IMR-90 (cell line): ENCODE data around the gene MAN2A1. TPM values are rescaled to one million over a fixed set of nuclear protein-coding genes. Genes with fewer than 3 reads are reported as not detected.

Experiments
- ATAC-seq: fragments of 200-7000 bp; cut with Tn5 transposase; 2 replicates; pipeline ENCODE4 v1.9.1; 2020; ENCODE audit warnings: low read depth, mild to moderate bottlenecking, moderate library complexity
- BruUV-seq: library from RNA; stranded (reverse); fragments of 400-500 nt; replicated peaks from 2 replicates; lab custom pipeline; 2021; lab: Mats Ljungman, UMichigan
- CTCF ChIA-PET: fragments of 300-600 bp; formaldehyde crosslinking; extraction: SDS; loops from one replicate; lab custom pipeline; 2021; ENCODE audit warnings: antibody characterized with exemption; lab: Yijun Ruan, JAX
- POLR2A ChIA-PET: fragments of 300-600 bp; sonication (Branson Sonifier 250); formaldehyde crosslinking; loops from one replicate; lab custom pipeline; 2022; ENCODE audit warnings: antibody characterized with exemption; ENCODE audit not compliant: unreplicated experiment; lab: Charles Lee
- DNase-seq: peaks from one replicate; pipeline ENCODE4 v3.0.0; 2013
- H2AFZ ChIP-seq: replicated peaks from 2 replicates; pipeline ENCODE3; 2013; ENCODE audit warnings: low read length, mild to moderate bottlenecking; ENCODE audit not compliant: poor library complexity
- H2AK5ac ChIP-seq: 2 replicates; pipeline ENCODE4 v1.6.1; 2013; ENCODE audit warnings: low read depth, low read length, inconsistent platforms
- H2AK9ac ChIP-seq: replicated peaks from 2 replicates; pipeline ENCODE3; 2013; ENCODE audit warnings: mild to moderate bottlenecking, low read depth, low read length, moderate library complexity; ENCODE audit not compliant: poor library complexity
- H2BK120ac ChIP-seq: 2 replicates; pipeline ENCODE4 v1.6.1; 2013; ENCODE audit warnings: low read depth, low read length, inconsistent platforms
- H2BK15ac ChIP-seq: 3 replicates; pipeline ENCODE4 v1.6.1; 2013; ENCODE audit warnings: low read depth, low read length, inconsistent platforms
- H2BK20ac ChIP-seq: 2 replicates; pipeline ENCODE4 v1.6.1; 2013; ENCODE audit warnings: low read depth, mild to moderate bottlenecking, inconsistent platforms, low read length, moderate library complexity
- H2BK5ac ChIP-seq: 2 replicates; pipeline ENCODE4 v1.6.1; 2013; ENCODE audit warnings: mild to moderate bottlenecking, low read depth, low read length, inconsistent platforms; ENCODE audit not compliant: poor library complexity, severe bottlenecking
- H3K14ac ChIP-seq: replicated peaks from 2 replicates; pipeline ENCODE4 v1.6.1; 2013; ENCODE audit warnings: low read depth, low read length, inconsistent platforms
- H3K18ac ChIP-seq: 2 replicates; pipeline ENCODE4 v1.6.1; 2013; ENCODE audit warnings: low read depth, low read length, control low read depth
- H3K23ac ChIP-seq: 2 replicates; pipeline ENCODE4 v1.6.1; 2013; ENCODE audit warnings: low read depth, low read length, inconsistent platforms
- H3K27ac ChIP-seq: 2 replicates; pipeline ENCODE4 v1.5.1; 2013; ENCODE audit warnings: mild to moderate bottlenecking, control low read depth, low read length; ENCODE audit not compliant: insufficient read depth
- H3K27me3 ChIP-seq: 2 replicates; pipeline ENCODE4 v1.6.1; 2013; ENCODE audit warnings: low read length; ENCODE audit not compliant: control insufficient read depth, insufficient read depth
- H3K36me3 ChIP-seq: 2 replicates; pipeline ENCODE4 v1.6.1; 2013; ENCODE audit warnings: low read length, mixed read lengths; ENCODE audit not compliant: control insufficient read depth, insufficient read depth
- H3K4ac ChIP-seq: 2 replicates; pipeline ENCODE4 v1.6.1; 2013; ENCODE audit warnings: low read depth, low read length, inconsistent platforms
- H3K4me1 ChIP-seq: 2 replicates; pipeline ENCODE4 v1.6.1; 2013; ENCODE audit warnings: low read length, mixed read lengths; ENCODE audit not compliant: control insufficient read depth, insufficient read depth
- H3K4me2 ChIP-seq: 2 replicates; pipeline ENCODE4 v1.6.1; 2013; ENCODE audit warnings: low read depth, mild to moderate bottlenecking, control low read depth, low read length, moderate library complexity
- H3K4me3 ChIP-seq: 2 replicates; pipeline ENCODE4 v1.5.1; 2013; ENCODE audit warnings: low read depth, mild to moderate bottlenecking, control low read depth, low read length, moderate library complexity; ENCODE audit not compliant: insufficient read depth
- H3K56ac ChIP-seq: 2 replicates; pipeline ENCODE4 v1.6.1; 2013; ENCODE audit warnings: low read length, inconsistent platforms; ENCODE audit not compliant: insufficient read depth; ENCODE audit errors: extremely low read depth
- H3K79me1 ChIP-seq, 2 experiments: 2 replicates each; pipeline ENCODE4 v1.6.1; 2013; ENCODE audit warnings: low read length in 2 of 2, inconsistent platforms in 1 of 2, low read depth in 1 of 2
- H3K9ac ChIP-seq: 2 replicates; pipeline ENCODE4 v1.6.1; 2013; ENCODE audit warnings: low read depth, low read length, control low read depth
- H3K9me1 ChIP-seq: 2 replicates; pipeline ENCODE4 v1.6.1; 2013; ENCODE audit warnings: low read length, inconsistent platforms; ENCODE audit not compliant: insufficient read depth
- H3K9me3 ChIP-seq: 2 replicates; pipeline ENCODE4 v1.6.1; 2013; ENCODE audit warnings: low read length; ENCODE audit not compliant: control insufficient read depth, insufficient read depth
- H4K20me1 ChIP-seq: 2 replicates; pipeline ENCODE4 v1.6.1; 2013; ENCODE audit warnings: low read length, inconsistent platforms; ENCODE audit not compliant: insufficient read depth
- H4K5ac ChIP-seq: 2 replicates; pipeline ENCODE4 v1.6.1; 2013; ENCODE audit warnings: mild to moderate bottlenecking, low read depth, low read length, control low read depth
- H4K8ac ChIP-seq, 2 experiments: 2 replicates each; pipeline ENCODE4 v1.6.1; 2013; ENCODE audit warnings: low read depth in 2 of 2, low read length in 2 of 2, control low read depth in 1 of 2, inconsistent platforms in 1 of 2
- H4K91ac ChIP-seq: 2 replicates; pipeline ENCODE4 v1.6.1; 2013; ENCODE audit warnings: low read depth, low read length, inconsistent platforms; ENCODE audit not compliant: insufficient read depth
- CHD1 ChIP-seq: IDR thresholded peaks from 2 replicates; pipeline ENCODE4 v1.6.1; 2012; ENCODE audit warnings: low read depth, low read length, improper control_type of control experiment
- CTCF ChIP-seq: conservative IDR thresholded peaks from 2 replicates; pipeline ENCODE4 v1.5.1; 2012; ENCODE audit warnings: mild to moderate bottlenecking, low read depth, low read length, improper control_type of control experiment
- ELK1 ChIP-seq: fragments of 150-350 bp; IDR thresholded peaks from 2 replicates; pipeline ENCODE4 v1.6.1; 2016; ENCODE audit warnings: low read depth, mild to moderate bottlenecking, low read length, moderate library complexity, borderline replicate concordance
- FOS ChIP-seq: fragments of 150-350 bp; IDR thresholded peaks from 2 replicates; pipeline ENCODE4 v1.6.1; 2016; ENCODE audit warnings: low read depth, low read length
- MAZ ChIP-seq: IDR thresholded peaks from 2 replicates; pipeline ENCODE4 v1.6.1; 2012; ENCODE audit warnings: low read depth, mild to moderate bottlenecking, low read length, improper control_type of control experiment, moderate library complexity, borderline replicate concordance
- MXI1 ChIP-seq: IDR thresholded peaks from 2 replicates; pipeline ENCODE4 v1.6.1; 2012; ENCODE audit warnings: low read depth, mild to moderate bottlenecking, low read length, moderate library complexity, borderline replicate concordance
- NFE2L2 ChIP-seq: fragments of 150-350 bp; IDR thresholded peaks from 2 replicates; pipeline ENCODE4 v1.6.1; 2016; ENCODE audit warnings: low read depth, mild to moderate bottlenecking, low read length
- RAD21 ChIP-seq: IDR thresholded peaks from 2 replicates; pipeline ENCODE4 v1.6.1; 2012; ENCODE audit warnings: low read length, improper control_type of control experiment
- SMC3 ChIP-seq: fragments of 150-350 bp; IDR thresholded peaks from 2 replicates; pipeline ENCODE4 v1.6.1; 2016; ENCODE audit warnings: low read depth, mild to moderate bottlenecking, antibody characterized with exemption, low read length, moderate library complexity
- WGBS, 2 experiments: methylation state at CpG; one replicate each; pipeline versions ENCODE4 v1.1.5 to v1.1.7; 2013; ENCODE audit warnings: missing lambda C conversion rate in 2 of 2; ENCODE audit not compliant: insufficient read length in 1 of 2; ENCODE audit errors: extremely low coverage in 2 of 2; 5-methylcytosine and 5-hydroxymethylcytosine counted together
- dilution Hi-C: fragments of 300-500 bp; cut with HindIII; formaldehyde crosslinking; loops from one replicate; pipeline ENCODE4 v1.14.3; 2018; ENCODE audit warnings: low sequenced_read_pairs; ENCODE audit not compliant: unreplicated experiment
- in situ Hi-C: fragments of 300-500 bp; cut with MboI; formaldehyde crosslinking; loops from 3 replicates; pipeline ENCODE4 v1.14.3; 2019; ENCODE audit warnings: low sequenced_read_pairs, inconsistent platforms, mixed read lengths
- intact Hi-C: fragments of 100-400 bp; cut with micrococcal nuclease; formaldehyde crosslinking; loops from 2 replicates; pipeline ENCODE4 v1.10.0; 2022
- polyA plus RNA-seq, 3 experiments: library from polyadenylated mRNA; depleted of rRNA; stranded (reverse); fragments of >200 nt; gene quantifications; 2 replicates each; pipeline ENCODE4 v1.2.3, GENCODE V29; 2012; ENCODE audit warnings: low replicate concordance in 1 of 3
- total RNA-seq: library from RNA; depleted of rRNA; stranded (reverse); fragments of >200 nt; gene quantifications from 2 replicates; pipeline ENCODE4 v1.2.3, GENCODE V29; 2012

The MAN2A1 gene
- total and polyA plus RNA-seq, 2 of the 4 experiments (the other 2 are of a cell fraction): 16.4 to 29.6 TPM

GRCh38 chr5:109866051-109866450 lies 176.3 kb downstream of the MAN2A1 start:
- Histone ChIP-seq H3K9me1 (peaks cover 9% of the 10 kb centered on the region), H3K9ac (no peak overlapping the region), H3K4me3 (no peak overlapping the region), H3K18ac (peak overlapping the region; percentile 31; the same call in 1 of the 2 replicates), H2BK15ac (no peak overlapping the region), H2AK5ac (no peak overlapping the region), H2BK20ac (0 out of 2 replicates have a peak overlapping the region, but pooled peaks have one; percentile 22), H4K91ac (no peak overlapping the region), H2BK120ac (no peak overlapping the region), H3K27ac (no peak overlapping the region), H2AK9ac (no peak overlapping the region), H3K4ac (peak overlapping the region; percentile 18; the same call in 1 of the 2 replicates), H4K8ac (0 out of 4 replicates have a peak overlapping the region, but pooled peaks of 1 of the 2 experiments have one; percentile 36), H3K23ac (no peak overlapping the region), H3K79me1 (peaks cover 0 to 5% of the 10 kb centered on the region in 2 experiments; a peak in 2 of 4 replicates), H3K36me3 (peaks cover 1% of the 10 kb centered on the region; the same call in 1 of the 2 replicates), H2AFZ (no peak overlapping the region), H3K4me1 (peaks cover 8% of the 10 kb centered on the region), H3K56ac (no peak overlapping the region), H3K14ac (0 out of 2 replicates have a peak overlapping the region, but pooled peaks have one; percentile 22), H2BK5ac (peak overlapping the region; percentile 50), H4K5ac (no peak overlapping the region), H4K20me1 (no peaks in the 10 kb centered on the region), H3K27me3 (no peaks in the 10 kb centered on the region), H3K4me2 (peak overlapping the region; percentile 11; the same call in 1 of the 2 replicates), H3K9me3 (no peaks in the 10 kb centered on the region)
- POLR2A ChIA-PET: no interaction called here
- no TSS peak for BruUV-seq
- DNase-seq (peak; percentile 79), ATAC-seq (peak; percentile 44)
- TF ChIP-seq MXI1: no peak
- TF ChIP-seq CHD1: no peak
- TF ChIP-seq NFE2L2: no peak
- no peak for TF ChIP-seq RAD21
- no peak for TF ChIP-seq SMC3
- TF ChIP-seq CTCF: no peak
- TF ChIP-seq FOS: no peak
- TF ChIP-seq MAZ: no peak
- no peak for TF ChIP-seq ELK1
- intact Hi-C loops: no loop called here
- WGBS, 2 experiments: no CpG with 5 or more reads among the region's 2 CpGs
- in situ Hi-C loops: no loop called here
- dilution Hi-C loops: no loop called here
- CTCF ChIA-PET: no interaction called here
